NCI-H2107 (cell line): Measurements from ENCODE around the gene SLC25A47.

ENCODE experiments used
- DNase-seq: peaks from one replicate; lab custom pipeline; 2025; lab: John Stamatoyannopoulos, UW

The SLC25A47 gene

DNA sequence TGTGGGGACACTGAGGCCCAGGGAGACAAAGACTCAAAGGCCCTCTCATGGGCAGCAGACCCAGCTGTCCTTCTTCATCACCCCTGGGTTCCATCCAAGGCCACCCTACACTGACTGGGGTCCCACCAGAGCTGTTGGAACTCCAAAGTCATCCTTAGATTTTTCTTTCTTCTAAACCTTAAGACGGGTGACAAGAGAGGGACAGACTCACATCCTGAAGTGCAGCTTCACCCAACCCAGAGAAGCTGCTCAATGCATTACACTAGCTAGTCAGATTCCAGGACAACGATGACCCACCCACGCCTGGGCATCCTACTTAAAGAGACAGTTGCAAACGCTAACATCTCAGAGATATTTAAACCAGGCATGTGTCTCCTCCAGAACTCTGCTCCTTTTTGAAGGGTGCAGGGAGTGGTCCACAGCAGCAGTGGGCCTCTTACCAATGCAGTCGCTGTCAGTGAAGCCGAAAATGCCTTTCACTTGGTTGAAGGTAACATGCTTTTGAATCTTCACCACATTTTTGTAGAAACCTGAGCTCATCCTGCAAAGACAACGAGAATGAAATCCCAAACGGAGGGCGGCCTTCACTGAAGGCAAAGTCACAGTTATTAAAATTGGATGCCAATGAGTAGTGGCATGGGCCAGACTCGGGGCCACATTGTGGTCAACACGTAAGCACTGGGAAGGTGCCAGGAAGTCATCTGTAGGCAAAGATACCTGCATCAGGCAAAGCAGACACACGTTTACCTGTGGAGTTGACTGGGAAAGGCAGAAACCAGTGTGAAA lies 23.4 kb downstream of the SLC25A47 start:
- no peak for DNase-seq

DNA sequence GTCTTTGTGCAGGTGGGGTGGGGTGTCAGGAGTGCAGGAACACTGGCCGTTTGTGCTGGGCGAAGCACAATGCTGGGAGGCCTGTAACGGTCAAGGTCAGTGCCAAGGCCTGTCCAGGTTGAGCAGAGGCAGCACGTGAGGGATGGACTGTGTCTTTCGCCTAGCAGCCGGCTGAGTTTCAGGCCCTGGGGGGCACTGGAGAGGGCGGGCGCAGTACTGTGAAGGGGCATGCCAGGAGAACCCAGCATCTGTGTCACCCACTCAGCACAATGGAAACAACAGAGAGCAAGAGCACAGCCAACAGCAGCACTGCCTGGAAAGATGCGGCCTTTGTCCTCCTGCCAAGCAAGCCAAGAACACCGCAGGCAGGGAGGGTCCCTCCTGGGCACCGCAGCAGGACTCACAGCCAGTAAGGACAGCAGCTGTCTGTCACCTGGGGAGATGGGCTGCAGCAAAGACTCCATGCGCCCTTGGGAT lies 25.2 kb downstream of the SLC25A47 start:
- no peak for DNase-seq

DNA sequence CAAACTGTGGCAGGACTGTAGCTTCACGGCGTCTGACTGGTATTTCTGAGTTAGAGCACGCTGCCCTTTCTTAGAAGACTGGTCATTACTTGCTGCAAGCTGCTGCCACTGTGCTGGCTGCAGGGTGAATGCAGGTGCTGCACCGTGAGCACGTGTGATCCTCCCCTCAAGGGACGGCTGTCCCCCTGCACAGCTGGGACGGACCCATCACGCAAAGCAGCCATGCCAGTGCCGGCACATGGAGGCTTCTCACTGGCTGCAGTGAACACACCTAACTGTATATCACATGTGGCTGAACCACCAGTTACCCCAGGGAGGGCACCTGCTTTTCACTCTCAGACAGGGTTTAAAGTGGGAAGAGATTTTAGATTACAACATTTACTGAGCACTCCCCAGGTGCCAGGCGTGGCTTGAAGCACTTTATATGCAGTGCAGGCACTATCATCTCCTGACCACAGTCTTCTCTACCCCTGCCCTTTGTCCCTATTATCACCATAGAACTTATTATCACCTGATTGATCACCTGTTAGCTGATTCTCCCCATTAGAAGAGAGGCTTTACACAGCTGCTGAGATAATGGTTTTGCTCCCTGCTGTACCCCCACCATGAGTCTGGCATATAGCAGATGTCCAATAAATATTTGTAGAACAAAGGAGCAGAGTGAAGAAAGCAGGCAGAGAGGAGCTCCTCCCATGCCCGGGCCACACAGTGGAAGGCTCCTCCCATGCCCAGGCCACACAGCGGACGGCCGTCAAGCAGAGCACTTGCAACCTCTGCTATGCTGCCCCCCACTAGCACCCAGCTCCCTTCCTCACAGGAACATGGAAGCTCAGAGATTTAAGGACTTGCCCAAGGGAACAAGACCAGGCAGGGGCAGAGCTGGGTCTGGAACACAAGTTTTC lies 25.9 kb downstream of the SLC25A47 start:
- DNase-seq = no peak

DNA sequence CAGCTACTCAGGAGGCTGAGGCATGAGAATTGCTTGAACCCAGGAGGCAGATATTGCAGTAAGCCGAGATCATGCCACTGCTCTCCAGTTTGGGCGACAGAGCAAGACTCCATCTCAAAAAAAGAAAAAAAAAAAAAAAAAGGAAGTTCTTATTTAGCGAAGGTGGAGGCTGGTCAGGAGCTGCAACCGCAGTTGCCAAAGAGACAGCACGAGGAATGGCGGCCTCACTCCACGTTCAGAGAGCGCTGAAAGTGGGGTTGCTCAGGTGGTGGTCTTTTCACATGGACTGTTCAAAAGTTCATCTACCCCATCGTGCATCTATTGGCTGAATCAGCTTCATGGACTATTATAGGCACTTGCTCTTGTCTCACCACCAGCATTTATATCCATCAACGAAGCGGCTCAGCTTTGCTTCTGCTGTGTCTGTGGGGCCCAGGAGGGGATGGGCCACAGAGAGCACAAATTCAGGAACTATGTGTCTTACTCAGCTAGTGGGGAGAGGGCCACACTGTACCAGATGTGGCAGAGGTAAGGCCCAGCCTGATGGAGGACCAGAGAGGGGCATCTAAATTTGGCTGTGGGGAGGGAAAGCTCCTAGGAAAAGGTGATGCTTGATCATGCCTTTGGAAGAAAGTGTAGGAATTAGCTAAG lies 27.3 kb downstream of the SLC25A47 start:
- no peak for DNase-seq

DNA sequence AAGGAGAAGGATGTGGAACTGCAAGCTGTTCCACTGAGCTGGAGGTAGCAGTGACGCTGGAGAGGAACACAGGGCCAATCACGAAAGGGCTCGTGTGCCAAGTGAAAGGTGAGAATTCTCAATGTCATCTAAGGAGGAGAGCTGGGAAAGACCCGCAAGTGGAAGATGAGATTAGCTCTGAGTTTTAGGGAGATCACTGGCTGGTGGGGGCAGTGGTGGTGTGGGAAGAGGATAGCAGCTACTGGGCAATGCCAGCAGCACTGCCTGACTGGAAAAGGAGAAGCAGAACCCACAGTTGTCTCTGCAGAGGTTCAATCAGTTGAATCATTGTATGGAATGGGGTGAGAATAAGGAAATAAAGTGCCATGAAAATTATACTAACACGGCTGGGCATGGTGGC lies 27.8 kb downstream of the SLC25A47 start:
- DNase-seq = no peak

DNA sequence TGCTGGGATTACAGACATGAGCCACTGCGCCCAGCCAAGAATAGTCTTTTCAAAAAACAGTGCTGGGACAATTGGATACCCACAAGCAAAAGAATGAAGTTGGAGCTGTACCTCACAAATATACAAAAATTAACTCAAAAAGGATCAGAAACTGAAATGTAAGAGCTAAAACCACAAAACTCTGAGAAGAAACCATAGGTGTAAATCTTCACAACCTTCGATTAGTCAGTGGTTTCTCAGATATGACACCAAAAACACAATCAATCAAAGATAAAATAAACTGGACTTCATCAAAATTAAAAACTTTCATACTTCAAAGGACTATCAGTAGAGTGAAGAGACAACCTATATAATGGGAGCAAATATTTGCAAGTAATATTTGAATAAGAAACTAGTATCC lies 35.3 kb downstream of the SLC25A47 start:
- DNase-seq = no peak

DNA sequence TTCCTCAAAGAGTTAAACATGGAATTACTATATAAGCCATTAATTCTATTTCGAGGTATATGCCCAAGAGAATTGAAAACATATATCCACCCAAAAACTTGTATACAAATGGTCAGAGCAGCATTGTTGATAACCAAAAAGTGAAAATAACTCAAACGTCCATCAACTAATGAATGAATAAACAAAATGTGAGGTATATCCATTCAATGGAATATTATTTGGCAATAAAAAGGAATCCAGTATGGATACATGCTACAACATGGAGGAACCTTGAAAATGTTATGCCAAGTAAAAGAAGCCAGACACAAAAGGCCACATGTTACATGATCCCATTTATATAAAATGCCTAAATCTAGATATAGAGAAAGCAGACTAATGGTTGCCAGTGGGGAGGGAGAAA lies 36.0 kb downstream of the SLC25A47 start:
- no peak for DNase-seq

DNA sequence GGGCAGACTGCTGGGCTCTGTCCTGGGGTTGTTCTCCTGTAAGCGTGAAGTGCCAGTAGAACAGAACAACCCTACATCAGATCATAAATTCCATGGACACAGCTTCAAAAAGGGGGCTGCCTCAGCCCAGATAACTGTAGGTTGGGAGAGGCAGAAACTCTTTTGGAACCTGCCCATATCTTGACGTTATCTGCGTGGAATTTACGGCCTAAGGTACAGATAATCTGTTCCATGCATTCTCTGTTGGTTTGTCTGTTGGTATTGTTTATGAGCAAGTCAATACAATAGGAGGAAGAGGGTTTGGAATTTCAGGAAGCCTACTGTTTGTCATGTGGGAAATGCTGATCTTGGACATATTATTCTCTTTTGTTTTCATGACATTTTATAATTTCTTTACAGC lies 36.7 kb downstream of the SLC25A47 start:
- DNase-seq = no peak

DNA sequence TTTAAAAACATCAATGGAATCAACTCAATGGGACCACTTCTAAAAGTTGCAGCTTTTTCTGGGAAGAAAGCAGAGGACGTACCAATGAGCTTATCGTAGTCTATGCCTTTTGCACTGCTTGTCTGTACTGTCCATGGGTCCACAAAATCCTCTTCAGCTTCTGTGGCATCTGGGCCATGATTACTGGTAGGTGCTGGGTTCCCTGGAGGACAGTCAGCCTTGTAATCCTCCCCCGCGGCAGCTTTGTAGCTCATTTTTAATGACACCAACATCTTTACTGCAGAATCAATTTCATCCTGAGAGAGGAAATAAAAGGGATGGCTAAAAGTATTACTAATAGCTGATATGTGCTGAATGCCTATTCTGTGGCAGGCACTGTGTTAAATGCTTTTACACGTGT lies 38.5 kb downstream of the SLC25A47 start:
- DNase-seq = no peak

DNA sequence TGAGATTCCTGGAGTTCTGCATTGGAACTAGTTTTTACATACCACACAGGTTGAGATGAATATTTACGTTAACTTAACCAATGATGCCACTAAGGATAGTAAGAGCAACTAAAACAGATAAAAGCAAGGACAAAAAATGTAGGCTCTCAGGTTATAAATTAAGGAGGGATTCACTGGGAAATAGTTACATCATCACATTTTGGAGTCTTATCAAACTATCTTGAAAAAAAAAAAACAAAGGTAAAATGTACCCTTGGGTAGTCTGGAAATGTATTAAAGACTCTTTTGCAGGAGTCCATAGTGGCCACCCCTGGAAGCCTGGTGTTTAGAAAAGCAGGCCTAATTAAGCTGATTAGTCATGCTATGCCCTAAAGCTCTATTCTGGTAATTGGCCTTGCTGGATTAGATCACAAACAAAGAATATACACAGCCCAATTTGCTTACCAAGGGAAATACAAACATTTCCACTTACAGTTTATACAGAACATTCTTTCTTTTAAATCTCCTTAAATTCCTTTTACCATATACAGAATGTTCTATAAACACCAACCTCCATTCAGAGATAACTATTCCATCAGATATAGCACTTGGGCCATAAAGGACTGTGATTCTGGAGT lies 39.3 kb downstream of the SLC25A47 start:
- DNase-seq = no peak

DNA sequence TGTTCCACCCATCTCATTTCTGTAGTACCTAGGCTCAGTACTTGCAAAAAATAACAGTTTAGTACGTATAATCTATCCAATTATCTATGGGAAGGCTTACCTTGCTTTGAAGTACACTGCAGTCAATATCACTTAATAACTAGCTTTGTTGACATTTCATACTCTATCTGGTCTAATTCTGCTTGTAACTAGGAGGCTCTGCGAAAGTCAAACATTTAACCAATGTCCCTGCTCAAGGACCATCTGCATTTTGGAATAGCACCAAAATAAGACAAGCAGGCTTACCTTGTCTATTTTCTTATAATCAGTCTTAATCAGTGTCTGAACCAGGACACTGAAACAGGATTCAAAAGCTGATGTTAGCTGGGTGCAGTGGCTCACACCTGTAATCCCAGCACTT lies 39.9 kb downstream of the SLC25A47 start:
- no peak for DNase-seq

DNA sequence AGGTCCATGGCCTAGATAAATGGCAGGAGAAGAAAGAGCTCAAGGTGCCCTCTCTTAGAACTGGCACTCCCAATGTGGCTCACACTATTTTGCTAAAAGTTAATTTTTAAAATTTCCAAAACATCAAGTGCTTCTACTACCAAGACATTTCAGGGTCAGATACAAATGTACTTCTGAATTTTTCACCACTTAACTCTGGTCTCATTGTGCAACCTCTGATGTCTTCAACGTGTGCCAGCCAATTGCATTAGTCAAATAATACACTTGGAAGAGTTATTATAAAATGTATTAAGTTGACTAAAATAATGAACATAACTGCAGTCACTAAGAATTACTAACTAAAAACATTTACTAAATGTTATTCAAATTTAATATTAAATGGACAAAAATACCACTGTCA lies 41.3 kb downstream of the SLC25A47 start:
- no peak for DNase-seq

DNA sequence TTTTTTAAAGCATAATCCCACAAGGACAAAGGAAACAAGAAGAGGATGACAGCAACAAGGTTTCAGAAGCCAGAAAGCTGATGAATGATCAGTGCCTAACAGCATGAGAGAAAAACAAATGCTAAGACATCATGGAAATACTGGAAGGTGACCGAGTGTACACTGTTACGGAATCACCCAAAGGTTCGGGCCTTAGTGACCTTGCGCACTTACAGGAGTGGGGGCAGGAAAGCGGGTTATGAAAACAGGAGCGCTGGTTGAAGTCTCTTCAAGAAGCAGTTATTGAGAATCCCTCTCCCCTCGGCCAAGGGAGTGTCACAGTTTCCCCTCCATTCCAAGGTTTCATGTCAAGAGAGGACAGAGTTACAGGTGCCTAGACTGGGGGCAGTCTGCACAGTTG lies 42.6 kb downstream of the SLC25A47 start:
- DNase-seq = no peak

DNA sequence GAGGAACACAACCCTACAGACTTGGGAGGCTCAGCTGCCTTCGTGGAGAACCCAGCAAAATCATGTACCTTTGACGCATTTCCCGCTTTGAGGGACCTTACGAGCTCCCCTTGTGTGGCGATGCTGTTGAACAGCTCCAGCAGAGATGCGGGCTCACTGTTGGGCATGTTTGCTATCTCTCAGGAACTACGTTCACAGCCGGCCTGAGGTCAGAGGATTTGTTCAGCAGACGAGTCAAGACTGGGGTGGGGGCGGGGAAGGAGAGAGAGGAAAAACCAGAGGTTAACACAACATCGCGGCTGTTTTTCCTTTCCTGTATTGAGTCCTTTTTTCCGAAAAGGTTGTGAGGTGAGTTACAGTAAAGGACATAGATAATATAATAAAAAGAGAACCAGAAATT lies 45.9 kb downstream of the SLC25A47 start:
- DNase-seq = no peak

DNA sequence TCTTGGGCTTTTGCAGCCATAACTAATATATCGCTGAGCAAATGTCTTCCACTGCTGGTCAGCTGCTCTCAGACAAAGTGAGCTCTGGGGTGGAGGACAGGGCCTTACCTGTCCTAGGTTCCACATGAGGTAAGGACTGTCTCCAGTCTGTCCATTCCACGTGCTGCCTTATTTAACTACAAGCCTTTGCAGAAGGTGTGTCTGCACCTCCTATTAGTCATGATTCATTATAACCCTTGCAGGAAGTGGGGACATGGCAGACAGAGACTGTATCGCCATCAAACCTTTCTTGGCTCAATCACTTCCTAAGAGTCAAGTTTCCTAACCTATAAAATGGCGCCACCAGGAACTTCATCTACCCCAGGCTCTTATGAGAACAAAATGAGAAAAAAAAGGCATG lies 46.9 kb downstream of the SLC25A47 start:
- DNase-seq = no peak

DNA sequence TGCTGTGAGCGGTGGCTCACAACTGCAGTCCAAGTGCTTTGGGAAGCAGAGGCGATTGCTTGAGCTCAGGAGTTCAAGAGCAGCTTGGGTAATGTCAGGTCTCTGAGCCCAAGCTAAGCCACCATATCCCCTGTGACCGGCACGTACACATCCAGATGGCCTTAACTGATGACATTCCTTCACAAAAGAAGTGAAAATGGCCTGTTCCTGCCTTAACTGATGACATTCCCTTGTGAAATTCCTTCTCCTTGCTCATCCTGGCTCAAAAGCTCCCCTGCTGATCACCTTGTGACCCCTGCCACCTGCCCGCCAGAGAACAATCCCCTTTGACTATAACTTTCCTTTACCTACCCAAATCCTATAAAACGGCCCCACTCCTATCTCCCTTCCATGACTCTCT lies 48.6 kb downstream of the SLC25A47 start:
- DNase-seq = no peak

DNA sequence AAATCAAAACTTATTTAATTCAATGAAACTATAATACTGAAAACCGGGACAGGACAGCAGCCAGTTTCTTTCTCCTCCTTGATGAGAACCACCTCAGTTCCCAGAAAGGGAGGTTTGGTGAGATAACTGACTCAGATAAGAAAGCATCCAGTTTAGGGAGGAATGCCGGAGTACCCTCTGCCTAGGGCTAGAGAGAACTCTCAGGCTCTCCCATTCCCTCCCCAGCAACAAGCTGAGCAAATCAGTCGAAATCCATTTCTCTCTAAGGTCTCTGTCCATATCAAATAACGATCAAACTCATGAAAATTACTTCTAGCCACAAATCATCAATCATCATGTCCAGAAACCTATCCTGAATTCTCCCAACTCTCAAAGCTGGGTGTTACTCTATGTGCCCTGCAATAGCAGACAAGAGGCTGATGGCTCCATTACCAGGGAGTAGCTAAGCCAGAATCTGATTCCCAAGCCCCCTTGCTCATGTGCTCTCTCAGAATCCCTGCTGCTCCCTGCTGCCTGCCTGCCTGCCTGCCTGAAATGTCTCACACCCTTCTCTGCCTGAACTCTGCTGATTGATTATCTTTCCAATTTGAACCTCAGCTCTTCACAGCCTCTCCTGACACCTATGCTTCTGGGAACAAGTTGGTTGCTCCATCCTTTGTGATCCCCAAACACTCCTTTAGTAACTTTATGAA lies 49.4 kb downstream of the SLC25A47 start:
- no peak for DNase-seq

DNA sequence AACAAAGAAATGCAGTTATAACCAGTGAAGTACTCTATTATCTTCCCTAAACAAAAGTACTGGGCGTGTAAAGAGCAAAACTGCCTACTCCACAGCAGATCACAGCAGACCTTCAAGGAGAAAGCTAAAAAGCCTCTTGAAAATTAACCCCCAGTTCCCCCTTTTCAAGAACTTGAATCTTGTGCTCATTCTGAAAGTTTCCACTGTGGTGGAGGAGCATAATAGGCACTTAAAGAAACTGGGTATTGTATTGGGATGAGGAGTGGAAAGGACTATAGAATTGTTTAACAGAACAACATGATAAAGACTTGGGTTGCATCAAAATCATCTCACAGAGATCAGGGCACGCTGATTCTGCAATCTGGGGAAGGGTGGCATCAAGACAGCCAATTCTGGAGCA lies 51.1 kb downstream of the SLC25A47 start:
- DNase-seq = no peak

DNA sequence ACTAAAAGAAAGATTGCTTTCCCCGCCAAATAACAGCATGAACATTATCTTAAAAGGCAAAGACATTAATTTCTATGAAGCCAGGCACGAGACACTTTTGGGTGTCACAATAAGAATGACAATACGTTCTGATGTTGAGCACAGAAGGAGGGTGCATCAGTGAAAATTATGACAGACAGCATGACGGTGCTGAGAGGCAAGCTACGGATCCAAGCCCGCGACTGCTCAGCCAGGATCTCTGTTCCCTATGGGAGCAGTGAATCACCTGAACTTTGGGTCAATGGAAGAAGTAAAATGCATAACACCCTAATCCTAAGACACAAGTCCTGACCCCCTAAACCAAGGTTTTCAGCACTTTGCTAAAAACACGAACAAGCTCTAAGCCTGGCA lies 51.7 kb downstream of the SLC25A47 start:
- no peak for DNase-seq

DNA sequence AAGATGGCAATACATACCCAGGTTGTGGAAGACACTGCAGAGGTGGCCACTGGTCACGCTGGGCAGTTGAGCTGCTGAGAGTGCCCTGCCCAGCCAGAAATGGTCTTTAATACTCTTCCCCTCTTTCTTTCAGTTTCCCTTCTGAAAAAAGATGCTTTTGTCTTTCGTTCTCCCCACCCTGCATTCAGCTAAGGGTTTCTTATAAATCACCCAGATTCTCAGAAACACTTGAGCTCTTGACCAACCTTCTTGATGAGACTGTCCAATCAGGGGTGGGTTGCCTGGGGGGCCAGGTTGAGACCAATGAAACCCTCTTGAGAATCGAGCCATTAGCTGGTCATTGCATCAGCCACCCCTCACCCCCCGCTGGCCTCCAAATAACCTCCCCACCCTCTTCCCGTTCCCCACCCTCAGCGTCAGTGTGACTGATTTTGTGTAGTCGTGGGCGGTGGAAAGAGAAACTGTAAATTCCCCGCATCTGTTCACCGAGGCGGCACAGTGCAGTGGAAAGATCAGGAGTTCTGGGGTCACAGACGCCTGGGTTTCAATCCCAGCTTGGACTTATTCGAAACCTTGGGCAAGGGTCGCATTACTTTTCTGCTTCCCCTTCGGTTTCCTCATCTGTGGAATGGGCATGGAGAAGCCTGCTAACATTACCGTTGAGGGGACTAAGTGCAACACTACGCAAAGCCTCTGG lies 52.3 kb downstream of the SLC25A47 start:
- DNase-seq = no peak
